ENCODE measurements around the gene OR14A2.
"Not testable (repeated sequence)": the region's sequence is repeated elsewhere in the genome, so short reads cannot be mapped to it uniquely, and the experiment has no call there.

Gene OR14A2

DNA sequence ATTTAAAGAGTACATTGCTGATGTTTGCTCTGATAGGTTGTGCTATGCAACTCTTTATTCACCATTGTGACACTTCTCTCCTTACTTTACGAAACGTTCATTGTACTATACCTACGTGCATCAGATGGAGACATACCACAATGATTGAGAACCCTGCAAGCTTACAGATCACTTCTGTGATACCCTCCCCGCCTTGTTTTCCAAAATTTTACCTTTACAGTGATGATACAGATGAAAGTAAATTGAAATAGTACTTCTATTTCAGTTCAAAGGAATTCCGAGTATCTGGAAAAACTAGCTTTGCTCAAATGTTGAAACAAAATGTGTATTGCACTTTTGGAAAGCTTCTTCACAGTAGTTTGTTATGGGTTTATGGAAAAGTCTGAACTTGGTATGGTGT is 6.2 kb downstream of the OR14A2 start:
- Histone ChIP-seq H3K36me3 (ENCODE audit: insufficient read depth, low read length) (no peaks in the 10 kb centered on the region), H3K4me3 (no peak overlapping the region), H3K27ac (no peak overlapping the region), H3K9ac (ENCODE audit: insufficient read length) (no peak overlapping the region), H3K9me3 (ENCODE audit: low read depth, low read length) (no peaks in the 10 kb centered on the region)
- DNase-seq (ENCODE audit: low read depth, low spot score), result no peak
- TF ChIP-seq FOXP2 (optimal IDR thresholded peaks at IDR 0.05; ENCODE audit: control extremely low read depth, extremely low read length, insufficient read depth) (no peak), POLR2AphosphoS5 (IDR thresholded peaks at IDR 0.05; ENCODE audit: borderline replicate concordance, low read depth, low read length) (no peak), EZH2 (IDR thresholded peaks at IDR 0.05) (no peak)

DNA sequence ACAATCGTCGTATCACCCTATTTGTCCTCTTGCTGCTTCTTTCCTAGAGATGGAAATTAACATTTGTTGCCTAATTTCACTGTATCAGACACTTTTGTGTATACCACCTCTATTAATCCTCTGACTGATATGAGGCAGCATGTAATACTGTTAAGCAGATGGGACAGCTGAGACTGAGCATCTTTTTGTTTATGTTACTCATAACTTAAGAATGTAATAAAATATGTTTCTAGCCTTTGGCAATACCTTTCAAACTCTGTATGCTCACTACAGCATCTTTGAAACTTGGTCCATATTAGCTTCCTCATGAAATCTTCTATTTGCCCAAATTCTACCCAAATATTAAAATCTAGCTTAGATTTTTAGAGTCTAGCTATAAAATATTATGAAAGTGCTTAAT is 7.2 kb downstream of the OR14A2 start:
- H3K27ac ChIP-seq, result no peak overlapping the region
- no peaks in the 10 kb centered on the region for H3K9me3 ChIP-seq (ENCODE audit: low read depth, low read length)
- no peak overlapping the region for H3K9ac ChIP-seq (ENCODE audit: insufficient read length)
- TF ChIP-seq FOXP2 (optimal IDR thresholded peaks at IDR 0.05; ENCODE audit: control extremely low read depth, extremely low read length, insufficient read depth) (no peak), EZH2 (IDR thresholded peaks at IDR 0.05) (no peak), POLR2AphosphoS5 (IDR thresholded peaks at IDR 0.05; ENCODE audit: borderline replicate concordance, low read depth, low read length) (no peak)
- no peak overlapping the region for H3K4me3 ChIP-seq
- DNase-seq (ENCODE audit: low read depth, low spot score), result no peak
- no peaks in the 10 kb centered on the region for H3K36me3 ChIP-seq (ENCODE audit: insufficient read depth, low read length)

DNA sequence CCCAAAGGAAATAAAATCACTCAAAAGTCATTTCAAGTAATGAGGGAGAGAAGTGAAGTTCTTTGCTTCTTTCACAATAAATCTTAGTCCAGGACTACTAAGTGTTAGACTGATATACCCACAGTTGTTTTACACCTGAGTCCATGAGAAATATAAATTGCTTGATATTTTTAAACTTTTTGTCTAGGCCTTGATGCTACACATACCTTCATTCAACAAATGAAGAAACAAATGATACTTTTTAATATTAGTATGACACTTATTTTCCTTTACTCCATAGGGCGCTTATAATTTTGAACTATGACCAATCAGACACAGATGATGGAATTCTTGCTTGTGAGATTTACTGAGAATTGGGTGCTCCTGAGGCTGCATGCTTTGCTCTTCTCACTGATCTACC is 9.6 kb downstream of the OR14A2 start, which contains the start of gene OR14K1:
Gene OR14K1 (plus strand): TSS at position 301 of the 400 bp plus-strand sequence. CDS start 0 bp downstream, at position 301.
- DNase-seq (ENCODE audit: low read depth, low spot score), result no peak
- no peak within 1 kb of the TSS for H3K9ac ChIP-seq (ENCODE audit: insufficient read length)
- no peak within 1 kb of the TSS for H3K4me3 ChIP-seq
- no peaks in the 10 kb centered on the region for H3K36me3 ChIP-seq (ENCODE audit: insufficient read depth, low read length)
- no peak within 1 kb of the TSS for H3K27ac ChIP-seq
- TF ChIP-seq POLR2AphosphoS5 (IDR thresholded peaks at IDR 0.05; ENCODE audit: borderline replicate concordance, low read depth, low read length) (no peak), FOXP2 (optimal IDR thresholded peaks at IDR 0.05; ENCODE audit: control extremely low read depth, extremely low read length, insufficient read depth) (no peak), EZH2 (IDR thresholded peaks at IDR 0.05) (no peak)
- H3K9me3 ChIP-seq (ENCODE audit: low read depth, low read length), result no peaks in the 10 kb centered on the region

DNA sequence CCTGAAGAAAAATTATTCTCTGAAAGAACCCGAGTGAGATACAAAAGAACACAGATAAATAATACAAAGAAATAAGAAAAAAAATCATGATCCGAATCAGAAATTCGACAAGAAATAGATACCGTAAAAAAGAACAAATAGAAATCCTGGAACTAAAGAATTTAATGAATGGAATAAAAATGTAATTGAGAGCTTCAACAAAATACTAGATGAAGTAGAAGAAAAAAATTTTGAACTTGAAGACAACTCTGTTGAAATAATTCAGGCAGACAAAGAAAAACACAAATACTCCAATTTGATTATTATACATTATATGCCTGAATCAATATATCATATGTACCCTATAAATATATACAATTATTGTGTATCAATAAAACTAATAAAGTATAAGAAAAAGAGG is 26.7 kb downstream of the OR14A2 start:
- Histone ChIP-seq H3K9me3 (ENCODE audit: low read depth, low read length) (no peaks in the 10 kb centered on the region), H3K27ac (no peak overlapping the region), H3K9ac (ENCODE audit: insufficient read length) (no peak overlapping the region), H3K4me3 (no peak overlapping the region), H3K36me3 (ENCODE audit: insufficient read depth, low read length) (no peaks in the 10 kb centered on the region)
- no peak for TF ChIP-seq POLR2AphosphoS5 (IDR thresholded peaks at IDR 0.05; ENCODE audit: borderline replicate concordance, low read depth, low read length)
- no peak for TF ChIP-seq EZH2 (IDR thresholded peaks at IDR 0.05)
- no peak for TF ChIP-seq FOXP2 (optimal IDR thresholded peaks at IDR 0.05; ENCODE audit: control extremely low read depth, extremely low read length, insufficient read depth)
- no peak for DNase-seq (ENCODE audit: low read depth, low spot score)

DNA sequence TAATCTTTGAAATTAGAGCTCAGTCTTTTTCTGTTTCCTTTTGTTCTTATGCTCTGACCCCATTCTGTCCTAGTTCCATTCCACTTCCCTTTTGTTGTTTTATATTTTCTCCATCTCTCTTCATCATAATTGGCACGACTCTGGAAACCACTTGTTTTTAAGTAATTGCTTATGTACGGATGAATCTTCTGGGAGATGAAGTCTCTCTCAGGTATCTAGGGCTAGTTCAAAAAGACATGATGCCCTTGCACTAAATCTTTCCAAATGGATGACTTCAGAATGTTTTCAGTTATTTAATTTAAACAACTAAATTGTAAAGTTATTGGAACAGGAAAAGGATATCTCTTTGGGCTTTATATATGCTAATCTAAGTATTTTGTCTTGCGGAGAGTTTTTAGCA is 31.4 kb downstream of the OR14A2 start, which contains the start of gene OR6F1:
Gene OR6F1 (minus strand): TSS at position 101 of the 400 bp plus-strand sequence. CDS start 3,891 bp downstream, outside the sequence.
- H3K4me3 ChIP-seq, result no peak within 1 kb of the TSS
- H3K27ac ChIP-seq, result no peak within 1 kb of the TSS
- TF ChIP-seq FOXP2 (optimal IDR thresholded peaks at IDR 0.05; ENCODE audit: control extremely low read depth, extremely low read length, insufficient read depth) (no peak), EZH2 (IDR thresholded peaks at IDR 0.05) (no peak), POLR2AphosphoS5 (IDR thresholded peaks at IDR 0.05; ENCODE audit: borderline replicate concordance, low read depth, low read length) (no peak)
- no peaks in the 10 kb centered on the region for H3K36me3 ChIP-seq (ENCODE audit: insufficient read depth, low read length)
- H3K9ac ChIP-seq (ENCODE audit: insufficient read length), result no peak within 1 kb of the TSS
- no peak for DNase-seq (ENCODE audit: low read depth, low spot score)
- no peaks in the 10 kb centered on the region for H3K9me3 ChIP-seq (ENCODE audit: low read depth, low read length)

DNA sequence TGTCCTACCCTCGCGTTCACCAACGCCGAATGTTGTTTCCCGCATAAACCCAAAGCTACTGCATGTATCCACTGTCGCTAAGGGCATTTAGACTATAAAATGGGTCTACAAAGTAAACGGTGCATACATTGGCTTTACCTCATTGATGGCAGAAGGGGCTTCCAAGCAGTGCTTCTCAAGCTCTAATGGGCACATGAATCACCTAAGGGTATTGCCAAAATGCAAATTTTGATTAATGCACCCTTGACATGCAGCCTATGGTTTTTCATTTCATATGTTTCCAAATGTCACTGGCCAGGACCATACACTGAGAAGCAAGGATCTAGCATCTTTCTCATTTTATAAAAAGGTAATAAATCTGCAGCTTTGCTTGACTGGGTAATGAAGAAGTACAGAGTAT is 34.2 kb downstream of the OR14A2 start:
- Histone ChIP-seq H3K27ac (no peak overlapping the region), H3K9ac (ENCODE audit: insufficient read length) (no peak overlapping the region), H3K4me3 (no peak overlapping the region), H3K36me3 (ENCODE audit: insufficient read depth, low read length) (no peaks in the 10 kb centered on the region), H3K9me3 (ENCODE audit: low read depth, low read length) (no peaks in the 10 kb centered on the region)
- TF ChIP-seq EZH2 (IDR thresholded peaks at IDR 0.05) (no peak), FOXP2 (optimal IDR thresholded peaks at IDR 0.05; ENCODE audit: control extremely low read depth, extremely low read length, insufficient read depth) (no peak), POLR2AphosphoS5 (IDR thresholded peaks at IDR 0.05; ENCODE audit: borderline replicate concordance, low read depth, low read length) (no peak)
- no peak for DNase-seq (ENCODE audit: low read depth, low spot score)

DNA sequence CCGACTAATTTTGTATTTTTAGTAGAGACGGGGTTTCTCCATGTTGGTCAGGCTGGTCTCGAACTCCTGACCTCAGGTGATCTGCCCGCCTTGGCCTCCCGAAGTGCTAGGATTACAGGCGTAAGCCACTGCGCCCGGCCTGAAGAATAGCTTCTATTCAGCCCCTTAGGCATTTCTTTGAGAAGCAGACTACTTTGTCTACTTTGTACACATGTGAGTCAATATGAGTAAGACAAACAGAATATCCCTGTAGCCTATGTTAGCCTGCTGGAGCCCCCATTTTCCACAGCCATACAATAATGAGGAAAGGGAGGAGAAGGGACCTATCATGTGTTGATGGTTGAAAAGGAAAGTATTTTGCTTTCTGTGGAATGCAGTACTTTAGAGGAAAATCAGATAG is 37.3 kb downstream of the OR14A2 start:
- H3K36me3 ChIP-seq (ENCODE audit: insufficient read depth, low read length); H3K9ac ChIP-seq (ENCODE audit: insufficient read length); H3K9me3 ChIP-seq (ENCODE audit: low read depth, low read length); DNase-seq (ENCODE audit: low read depth, low spot score); H3K4me3 ChIP-seq; H3K27ac ChIP-seq: not testable (repeated sequence)

DNA sequence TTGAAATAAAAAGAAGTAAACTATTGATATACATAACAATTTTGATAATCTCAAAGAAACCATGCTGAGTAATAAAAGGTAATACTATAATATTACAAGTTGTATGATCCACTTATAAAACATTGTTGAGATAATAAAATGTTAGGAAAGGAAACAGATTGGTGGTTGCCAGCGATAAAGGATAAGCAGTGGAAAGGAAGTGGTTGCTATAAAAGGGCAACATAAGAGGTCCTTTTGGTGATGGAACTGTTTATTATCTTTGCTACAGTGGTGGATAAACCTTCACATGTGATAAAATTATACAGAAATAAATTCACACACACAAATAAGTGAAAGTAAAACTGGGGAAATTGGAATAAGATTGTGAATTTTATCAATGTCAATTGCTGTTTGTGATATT is 46.6 kb downstream of the OR14A2 start:
- H3K9me3 ChIP-seq (ENCODE audit: low read depth, low read length), result no peaks in the 10 kb centered on the region
- TF ChIP-seq EZH2 (IDR thresholded peaks at IDR 0.05), result no peak
- H3K36me3 ChIP-seq (ENCODE audit: insufficient read depth, low read length), result no peaks in the 10 kb centered on the region
- DNase-seq (ENCODE audit: low read depth, low spot score), result no peak
- H3K4me3 ChIP-seq, result no peak overlapping the region
- H3K9ac ChIP-seq (ENCODE audit: insufficient read length), result no peak overlapping the region
- H3K27ac ChIP-seq, result no peak overlapping the region

DNA sequence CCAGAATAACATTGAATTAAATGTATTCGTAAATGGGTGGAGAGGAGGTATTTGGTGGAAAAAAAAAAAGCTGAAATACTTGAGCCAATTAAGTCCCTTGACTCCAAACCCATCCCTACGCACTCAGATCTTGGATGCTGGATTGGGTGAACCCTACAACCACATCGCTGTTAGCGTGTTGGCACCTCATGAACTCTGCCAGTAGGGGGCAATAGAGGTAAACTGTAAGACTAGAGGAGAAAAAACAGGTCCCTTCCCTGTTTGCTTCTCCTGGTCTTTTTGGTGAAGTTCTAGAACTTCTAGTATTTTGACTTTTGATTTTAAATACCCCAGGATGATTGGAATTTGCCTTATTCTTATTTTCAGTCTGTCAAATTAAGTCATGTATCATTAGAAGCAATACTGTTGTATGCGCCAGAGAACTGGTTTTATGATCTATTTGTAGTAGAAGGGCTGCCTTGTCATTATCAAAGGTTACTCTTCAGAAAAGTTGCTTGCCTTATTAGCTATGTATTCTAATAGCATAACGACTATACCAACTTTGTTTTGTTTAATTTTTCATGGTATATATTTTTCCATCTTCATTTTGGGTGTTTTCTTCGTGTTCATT is 66.5 kb downstream of the OR14A2 start:
- Histone ChIP-seq H3K9me3 (ENCODE audit: low read depth, low read length) (no peaks in the 10 kb centered on the region), H3K36me3 (ENCODE audit: insufficient read depth, low read length) (no peaks in the 10 kb centered on the region), H3K9ac (ENCODE audit: insufficient read length) (no peak overlapping the region), H3K4me3 (no peak overlapping the region), H3K27ac (no peak overlapping the region)
- DNase-seq (ENCODE audit: low read depth, low spot score), result peak; percentile 62
- TF ChIP-seq EZH2 (IDR thresholded peaks at IDR 0.05) (no peak), POLR2AphosphoS5 (IDR thresholded peaks at IDR 0.05; ENCODE audit: borderline replicate concordance, low read depth, low read length) (no peak), FOXP2 (optimal IDR thresholded peaks at IDR 0.05; ENCODE audit: control extremely low read depth, extremely low read length, insufficient read depth) (no peak)

Measured in SK-N-MC (cell line).